Bronchial smooth muscle cell (primary cell): ENCODE results near the gene YIF1A. TPM values are rescaled to one million over a fixed set of nuclear protein-coding genes. Genes with fewer than 3 reads are reported as not detected.

Source experiments
- total RNA-seq: library from RNA; depleted of rRNA; stranded (reverse); fragments of >200 nt; gene quantifications from 2 replicates; pipeline ENCODE4 v1.2.1, GENCODE V29; 2014

Gene YIF1A
- total RNA-seq, result 164 and 174 TPM in 2 replicates

GRCh38 chr11:66288671-66289547 is at the start of gene YIF1A:
Gene YIF1A (minus strand): TSS chr11:66289143. CDS start chr11:66288985, 158 bp downstream.

GRCh38 chr11:66336234-66337102 is 47.5 kb upstream of the YIF1A start, which contains the start of gene RIN1:
Gene RIN1 (minus strand): TSS chr11:66336434. CDS start chr11:66336402, 32 bp downstream.

GRCh38 chr11:66316849-66317251 is 27.9 kb upstream of the YIF1A start, which contains the start of gene CD248:
Gene CD248 (minus strand): TSS chr11:66317044. CDS start chr11:66317027, 17 bp downstream.

GRCh38 chr11:66291706-66292542 is 3.0 kb upstream of the YIF1A start, which contains the start of gene TMEM151A:
Gene TMEM151A (plus strand): TSS chr11:66291894. CDS start chr11:66292014, 120 bp downstream.

GRCh38 chr11:66277471-66278362 is 11.2 kb downstream of the YIF1A start, which contains the start of gene CNIH2:
Gene CNIH2 (plus strand): TSS chr11:66278175. CDS start chr11:66278457, 282 bp downstream.

GRCh38 chr11:66268244-66268951 is 20.5 kb downstream of the YIF1A start, which contains the start of gene RAB1B:
Gene RAB1B (plus strand): TSS chr11:66268639. CDS start chr11:66268680, 41 bp downstream.

Other genes with a start within 250 kb of the YIF1A start
- gene GAL3ST3, start 240.0 kb downstream of the YIF1A start, total RNA-seq, result under 0.01 TPM in 1 of 2 replicates, not detected in the other
- 101 and 103 TPM in 2 replicates for gene SF3B2, start 236.8 kb downstream of the YIF1A start, total RNA-seq
- gene PACS1, start 218.9 kb downstream of the YIF1A start, total RNA-seq, result 22.5 and 39.4 TPM in 2 replicates
- gene KLC2, start 31.4 kb downstream of the YIF1A start, total RNA-seq, result 14.2 and 16.7 TPM in 2 replicates
- gene RAB1B, start 20.5 kb downstream of the YIF1A start, total RNA-seq, result 49.6 and 64.0 TPM in 2 replicates
- 0.17 TPM in 1 of 2 replicates, not detected in the other for gene CNIH2, start 11.0 kb downstream of the YIF1A start, total RNA-seq
- gene TMEM151A, start 2.8 kb upstream of the YIF1A start, total RNA-seq, result 0.09 and 0.16 TPM in 2 replicates
- 168 and 193 TPM in 2 replicates for gene CD248, start 27.9 kb upstream of the YIF1A start, total RNA-seq
- 15.4 and 28.7 TPM in 2 replicates for gene RIN1, start 47.3 kb upstream of the YIF1A start, total RNA-seq
- 44.8 and 49.3 TPM in 2 replicates for gene BRMS1, start 56.0 kb upstream of the YIF1A start, total RNA-seq
- 24.6 and 41.6 TPM in 2 replicates for gene B4GAT1, start 58.5 kb upstream of the YIF1A start, total RNA-seq
- gene SLC29A2, start 82.6 kb upstream of the YIF1A start, total RNA-seq, result 0.17 and 0.47 TPM in 2 replicates
- gene NPAS4, start 131.9 kb upstream of the YIF1A start, total RNA-seq, result not detected in 2 replicates
- 27.6 and 34.5 TPM in 2 replicates for gene MRPL11, start 149.7 kb upstream of the YIF1A start, total RNA-seq
- 13.6 and 18.8 TPM in 2 replicates for gene PELI3, start 177.8 kb upstream of the YIF1A start, total RNA-seq
- 31.9 and 42.6 TPM in 2 replicates for gene DPP3, start 191.3 kb upstream of the YIF1A start, total RNA-seq
- 21.9 and 36.9 TPM in 2 replicates for gene BBS1, start 221.5 kb upstream of the YIF1A start, total RNA-seq